Astrocyte of the cerebellum (primary cell): ENCODE measurements around the gene CNDP2.

Experiments
- DNase-seq: peaks from one replicate; pipeline ENCODE4 v3.0.0-alpha.2; 2011; ENCODE audit warnings: low read depth
- H3K4me3 ChIP-seq: 2 replicates; pipeline ENCODE4 v1.5.1; 2011; ENCODE audit warnings: mild to moderate bottlenecking, low read depth, low read length, moderate library complexity
- CTCF ChIP-seq: IDR thresholded peaks from 2 replicates; pipeline ENCODE4 v1.5.1; 2012; ENCODE audit warnings: low read length, low read depth, moderate library complexity, mild to moderate bottlenecking; ENCODE audit errors: missing control alignments
- in situ Hi-C: cut with HindIII; loops from 2 replicates; pipeline ENCODE4 v1.10.0; 2017; ENCODE audit warnings: low sequenced_read_pairs

Gene CNDP2

DNA sequence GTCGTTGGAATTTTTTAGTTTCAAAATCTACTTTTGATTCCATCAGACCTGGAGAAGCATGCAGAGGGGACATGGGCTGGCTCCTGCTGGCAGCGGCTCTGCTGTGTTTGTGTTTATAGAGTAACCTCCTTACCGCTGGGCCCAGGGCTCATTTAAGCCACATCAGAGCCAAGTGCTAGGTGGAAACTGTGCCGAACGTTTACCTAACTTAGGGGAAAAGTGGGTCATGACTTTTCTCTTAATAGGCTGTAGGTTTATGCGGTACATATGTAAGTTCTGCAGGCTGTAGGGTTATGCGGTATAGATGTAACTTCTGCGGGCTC, 17.7 kb downstream of the CNDP2 start:
- DNase-seq: no peak
- no peak overlapping the region for H3K4me3 ChIP-seq
- no peak for TF ChIP-seq CTCF
- in situ Hi-C loops: no loop called here

DNA sequence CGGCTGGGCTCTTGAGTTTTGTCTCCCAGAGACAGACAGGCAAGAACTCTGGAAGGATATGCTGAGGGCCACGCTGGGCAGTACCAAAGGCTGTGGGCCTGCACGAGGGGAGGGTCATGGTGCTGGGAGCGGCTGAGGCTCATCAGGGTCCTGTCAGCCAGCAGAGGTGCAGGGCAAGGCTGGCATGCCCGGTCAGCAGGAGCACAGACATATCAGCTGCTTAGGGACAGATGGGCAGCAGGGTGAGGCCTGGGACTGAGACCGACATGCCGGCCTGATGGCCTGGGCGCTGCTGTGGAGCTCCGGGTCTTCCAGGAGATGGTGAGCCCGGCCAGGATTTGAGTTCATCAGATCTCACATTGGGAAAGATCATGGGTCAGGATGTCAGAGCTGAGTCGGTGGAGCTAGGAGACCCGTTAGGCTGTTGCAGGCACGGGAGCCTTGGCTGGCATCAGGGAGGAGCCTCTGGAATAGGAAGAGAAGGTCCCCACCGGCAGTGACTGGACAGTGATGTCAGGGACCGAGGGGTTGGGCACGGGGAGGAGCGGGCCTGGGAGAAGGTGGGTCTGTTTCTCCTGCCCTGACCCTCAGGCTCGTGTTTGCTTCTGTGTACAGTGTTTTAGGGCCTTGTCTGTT, 18.8 kb downstream of the CNDP2 start:
- DNase-seq: no peak
- in situ Hi-C loops: no loop called here
- no peak for TF ChIP-seq CTCF
- H3K4me3 ChIP-seq: no peak overlapping the region

DNA sequence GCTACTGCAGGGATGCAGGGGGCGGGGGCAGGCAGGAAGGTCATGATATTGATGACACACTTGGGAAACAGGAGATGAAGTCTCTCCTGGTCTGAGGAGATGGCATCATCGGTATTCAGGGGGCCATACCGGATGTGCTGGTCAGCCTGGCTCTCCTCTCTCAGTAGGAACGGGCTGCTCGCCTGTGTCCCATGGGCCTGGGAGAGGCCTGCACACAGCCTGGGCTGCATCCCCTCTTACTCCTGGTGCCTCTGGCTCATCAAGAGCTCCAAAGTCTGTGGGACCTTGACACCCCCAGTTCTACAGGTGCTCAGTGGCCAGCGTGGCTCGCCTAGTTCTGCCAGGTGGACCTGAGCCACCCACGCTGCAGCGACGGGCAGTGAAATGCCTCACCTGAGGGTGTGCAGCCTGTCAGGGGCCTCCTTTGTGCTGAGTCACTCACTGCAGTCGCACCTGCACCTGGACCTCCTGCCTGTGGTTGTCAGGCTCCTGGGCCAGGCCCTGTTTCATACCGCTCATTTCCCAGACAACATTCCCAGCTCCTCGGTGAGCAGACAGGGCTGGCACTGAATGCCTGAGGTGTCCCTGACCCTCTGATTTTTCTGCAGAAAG, 19.6 kb downstream of the CNDP2 start:
- TF ChIP-seq CTCF: no peak
- no peak for DNase-seq
- no peak overlapping the region for H3K4me3 ChIP-seq
- in situ Hi-C loops: no loop called here

DNA sequence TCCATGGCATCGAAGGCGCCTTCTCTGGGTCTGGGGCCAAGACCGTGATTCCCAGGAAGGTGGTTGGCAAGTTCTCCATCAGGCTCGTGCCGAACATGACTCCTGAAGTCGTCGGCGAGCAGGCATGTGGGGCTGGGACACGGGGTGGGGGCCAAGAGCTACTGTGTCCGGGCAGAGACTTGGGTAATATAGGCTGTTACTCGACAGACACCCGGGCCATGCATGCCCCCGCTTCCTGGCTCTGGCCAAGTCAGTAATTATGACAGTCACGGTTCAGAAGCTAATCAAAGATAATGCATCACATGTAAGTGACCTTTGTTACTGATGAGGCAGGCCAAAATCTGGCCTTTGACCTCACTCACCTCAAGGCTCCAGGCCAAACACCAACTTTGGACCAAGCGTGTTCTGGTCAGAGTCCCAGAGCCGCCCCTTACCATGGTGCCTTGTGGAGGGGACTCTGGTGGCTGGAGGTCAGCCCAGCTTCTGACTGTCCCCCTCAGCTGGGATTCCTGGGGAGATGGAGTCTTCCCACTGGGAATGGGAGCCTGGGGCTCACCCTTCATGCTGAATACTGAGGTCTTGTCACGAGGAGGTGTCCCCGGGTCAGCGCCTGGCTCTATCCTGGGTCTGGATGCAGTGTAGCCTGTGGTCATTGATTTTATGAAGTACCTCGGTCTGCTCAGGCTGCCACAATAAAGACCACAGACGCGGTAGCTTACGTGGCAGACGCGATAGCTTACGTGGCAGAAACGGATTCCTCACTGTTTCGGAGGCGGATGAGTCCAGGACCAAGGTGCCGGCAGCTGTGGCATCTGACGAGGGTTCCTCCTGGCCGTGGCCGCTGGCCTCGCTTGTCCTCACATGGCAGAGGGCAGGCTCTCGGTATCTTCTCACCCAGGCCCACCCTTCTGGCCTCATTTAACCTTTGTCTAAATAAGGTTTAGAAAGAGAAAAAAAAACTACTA, 20.4 kb downstream of the CNDP2 start:
- DNase-seq: no peak
- TF ChIP-seq CTCF: no peak
- in situ Hi-C loops: no loop called here
- H3K4me3 ChIP-seq: no peak overlapping the region

- in situ Hi-C loops: no loop called here
- no peak for DNase-seq
- H3K4me3 ChIP-seq: no peak overlapping the region
Observed at GRCh38 chr18:74517236-74517630, 21.1 kb downstream of the CNDP2 start.

More at GRCh38 chr18:74517236-74517630, 21.1 kb downstream of the CNDP2 start:
- no peak for TF ChIP-seq CTCF
